NCI-H128 (cell line): Measurements from ENCODE around the gene RBL1.

Experiments
- DNase-seq: peaks from one replicate; lab custom pipeline; 2025; ENCODE audit not compliant: unreplicated experiment; lab: John Stamatoyannopoulos, UW

RBL1 gene

GRCh38 chr20:36951198-36951978 is 144.4 kb downstream of the RBL1 start, which contains the start of gene SAMHD1:
TSS of gene SAMHD1 (minus strand) at chr20:36951708. CDS start at chr20:36951643, 65 bp downstream.
- peak; percentile 96 for DNase-seq

GRCh38 chr20:36950414-36951197 is 145.2 kb downstream of the RBL1 start:
- DNase-seq: no peak
